Effector CD8-positive, alpha-beta T cell (primary cell): ENCODE measurements around the gene PSMG3.
"Not testable (repeated sequence)": the region's sequence is repeated elsewhere in the genome, so short reads cannot be mapped to it uniquely, and the experiment has no call there.

Experiments used
- DNase-seq: peaks from one replicate; lab custom pipeline; 2025; lab: John Stamatoyannopoulos, UW

Gene PSMG3

DNA sequence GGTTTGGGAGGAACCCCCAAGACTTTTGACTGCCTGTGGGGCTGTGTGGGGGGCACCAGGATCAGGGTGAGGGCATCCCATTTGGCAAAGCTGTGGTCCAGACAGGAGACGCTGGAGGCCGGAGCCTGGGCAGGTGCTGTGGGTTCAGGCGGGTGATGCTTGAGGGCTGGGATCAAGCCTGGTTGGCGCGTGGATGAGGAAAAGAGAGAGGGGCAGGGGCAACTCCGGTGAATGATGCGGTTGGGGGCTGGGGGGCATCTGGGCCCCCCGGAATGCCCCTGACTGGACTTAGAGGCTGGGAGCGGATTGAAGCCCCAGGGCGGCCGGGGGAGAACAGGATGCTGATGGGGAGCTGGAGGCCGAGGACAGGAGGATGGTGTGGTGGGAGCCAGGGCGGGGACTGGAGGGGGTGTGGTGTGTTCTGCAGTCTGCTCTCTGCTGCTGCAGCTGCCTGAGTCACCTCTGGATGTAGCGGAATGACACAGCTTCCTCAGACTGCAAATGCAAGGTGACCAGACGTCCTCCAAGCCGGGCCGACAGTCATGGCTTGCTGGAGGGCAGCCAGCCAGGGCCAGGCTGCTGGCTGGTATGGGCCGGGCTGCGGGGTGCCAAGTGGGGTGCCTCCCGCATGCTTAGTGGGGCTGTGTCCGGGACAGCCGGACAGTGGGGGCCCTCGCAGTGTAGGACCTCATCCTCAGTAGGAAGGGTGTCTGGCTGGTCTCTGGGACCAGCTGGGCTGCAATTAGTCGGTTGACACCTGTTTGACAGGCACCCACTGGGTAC lies 36.1 kb downstream of the PSMG3 start:
- no peak for DNase-seq

DNA sequence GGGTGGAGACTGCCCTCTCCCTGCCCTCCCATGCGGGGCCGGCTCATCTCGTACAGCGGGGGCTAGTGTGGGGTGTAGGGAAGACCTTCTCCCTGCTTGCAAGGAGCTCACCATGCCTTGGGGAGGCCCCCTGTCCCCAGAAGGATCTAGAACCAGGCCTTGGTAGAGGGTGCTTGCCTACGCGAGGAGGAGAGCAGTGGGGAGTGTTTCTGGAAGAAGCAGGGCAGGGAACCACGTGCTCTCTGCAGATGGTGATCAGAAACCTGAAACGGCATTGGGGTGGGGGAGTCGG lies 36.6 kb downstream of the PSMG3 start:
- DNase-seq, result no peak

DNA sequence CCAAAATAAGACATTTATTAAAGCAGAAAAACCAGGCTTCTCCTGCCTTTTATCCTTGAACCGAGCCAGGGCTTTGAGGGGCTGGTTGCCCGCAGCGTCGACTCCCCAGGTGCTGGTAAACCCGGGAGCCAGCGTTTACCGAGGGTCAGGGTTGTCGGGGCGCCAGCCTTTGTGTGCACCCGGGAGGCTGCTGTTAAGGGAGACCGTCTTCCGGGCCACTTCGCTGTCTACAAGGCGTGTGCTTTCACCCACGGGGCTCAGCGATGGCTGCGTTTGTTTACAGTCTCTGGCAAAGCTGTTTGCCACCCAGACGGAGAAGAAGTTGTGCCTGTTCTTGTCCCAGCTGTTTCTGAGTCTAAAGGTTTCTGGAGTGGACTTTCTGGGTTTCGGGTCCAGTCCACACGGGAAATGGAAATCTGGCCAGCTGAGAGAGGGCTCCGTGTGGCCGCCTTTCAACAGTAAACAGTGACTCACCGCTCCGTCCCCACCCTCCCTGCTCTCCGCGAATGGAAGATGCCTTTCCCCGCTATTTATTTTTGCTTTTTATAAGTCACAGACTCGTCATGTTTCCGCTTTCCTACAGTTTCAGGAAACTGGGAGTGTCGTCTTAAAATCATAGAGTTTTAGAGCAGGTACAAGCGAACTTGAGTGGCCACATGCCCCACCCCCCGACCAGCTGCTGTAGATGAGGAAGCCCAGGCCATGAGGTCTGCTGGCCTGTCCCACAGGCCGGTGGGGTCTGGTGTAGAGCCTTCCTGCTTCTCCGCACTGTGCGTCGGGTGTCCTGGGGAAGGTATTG lies 37.2 kb downstream of the PSMG3 start:
- peak; percentile 34 for DNase-seq

- DNase-seq, result no peak
Measured at GRCh38 chr7:1531979-1532455, 37.8 kb downstream of the PSMG3 start.

GRCh38 chr7:1531263-1531978 lies 38.4 kb downstream of the PSMG3 start:
- DNase-seq, result peak; percentile 48

DNA sequence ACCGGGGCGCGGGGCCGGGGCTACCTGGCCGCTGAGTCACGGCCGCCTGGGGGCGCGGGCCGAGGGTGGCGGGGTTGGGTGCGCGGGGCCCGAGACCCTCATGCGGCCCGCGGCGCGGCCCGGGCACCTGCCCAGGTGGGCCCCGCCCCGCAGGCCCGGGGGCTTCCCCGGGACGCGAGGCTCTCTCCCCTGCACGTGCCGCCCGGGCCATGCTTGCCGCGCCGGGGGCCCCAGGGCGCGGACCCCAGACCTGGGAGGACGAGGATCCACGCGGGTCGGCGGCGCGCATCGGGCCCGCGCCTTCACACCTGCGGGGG lies 38.9 kb downstream of the PSMG3 start:
- peak; percentile 48 for DNase-seq

DNA sequence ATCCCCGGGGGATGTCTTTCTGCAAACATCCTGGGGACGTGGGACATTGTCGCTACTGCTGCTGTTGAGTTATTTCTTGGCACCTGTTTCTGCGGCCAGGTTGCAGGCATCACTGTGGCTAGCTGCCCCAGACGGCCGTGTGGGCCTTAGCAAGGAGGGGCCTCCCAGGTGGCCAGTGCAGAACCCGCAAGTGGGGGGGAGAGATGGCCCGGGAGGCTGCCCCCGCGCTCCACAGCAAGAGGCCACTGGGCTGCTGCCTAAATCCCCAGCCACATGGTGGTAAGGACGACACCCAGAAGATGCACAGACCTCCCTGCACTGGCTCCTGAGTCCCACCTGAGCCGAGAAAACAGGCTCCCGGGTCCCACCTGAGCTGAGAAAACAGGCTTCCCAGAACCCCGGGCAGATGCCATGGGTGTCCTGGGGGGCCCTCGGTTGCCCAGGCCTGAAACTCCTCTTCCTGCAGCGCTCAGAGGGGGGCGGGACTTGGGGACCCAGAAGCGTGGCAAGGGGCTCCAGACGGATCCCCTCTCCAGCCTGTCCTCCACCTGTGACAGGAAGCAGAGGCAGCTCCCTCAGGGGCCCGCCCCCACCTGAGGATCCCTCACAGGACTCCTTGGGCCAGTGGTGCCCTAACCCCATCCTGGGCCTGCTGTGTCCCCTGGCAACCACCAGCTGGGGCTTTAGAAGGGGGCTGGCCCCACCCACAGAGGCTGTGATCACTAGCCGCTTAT lies 40.3 kb downstream of the PSMG3 start:
- no peak for DNase-seq

DNA sequence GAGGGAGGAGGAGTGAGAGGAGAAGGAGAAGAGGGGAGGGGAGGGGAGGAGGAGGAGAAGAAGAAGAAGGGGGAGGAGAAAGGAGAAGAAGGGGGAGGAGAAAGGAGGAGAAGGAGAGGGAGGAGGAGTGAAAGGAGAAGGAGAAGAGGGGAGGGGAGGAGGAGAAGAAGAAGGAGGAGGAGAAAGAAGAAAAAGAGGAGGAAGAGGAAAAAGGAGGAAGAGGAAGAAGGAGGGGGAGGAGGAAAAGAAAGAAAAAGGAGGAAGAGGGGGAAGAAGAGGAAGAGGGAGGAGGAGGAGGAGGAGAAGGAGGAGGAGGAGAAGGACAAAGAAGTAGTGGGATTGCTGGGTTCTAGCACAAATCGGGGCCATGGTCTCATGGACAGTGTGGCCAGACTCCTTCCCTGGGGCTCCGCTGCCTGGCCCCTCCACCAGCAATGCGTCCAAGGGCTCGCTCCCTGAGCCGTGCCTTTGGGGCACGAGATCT lies 43.5 kb downstream of the PSMG3 start:
- DNase-seq, result no peak

GRCh38 chr7:1525409-1525808 lies 44.4 kb downstream of the PSMG3 start:
- no peak for DNase-seq

- DNase-seq, result no peak
Measured at GRCh38 chr7:1523844-1524243, 46.0 kb downstream of the PSMG3 start.

DNA sequence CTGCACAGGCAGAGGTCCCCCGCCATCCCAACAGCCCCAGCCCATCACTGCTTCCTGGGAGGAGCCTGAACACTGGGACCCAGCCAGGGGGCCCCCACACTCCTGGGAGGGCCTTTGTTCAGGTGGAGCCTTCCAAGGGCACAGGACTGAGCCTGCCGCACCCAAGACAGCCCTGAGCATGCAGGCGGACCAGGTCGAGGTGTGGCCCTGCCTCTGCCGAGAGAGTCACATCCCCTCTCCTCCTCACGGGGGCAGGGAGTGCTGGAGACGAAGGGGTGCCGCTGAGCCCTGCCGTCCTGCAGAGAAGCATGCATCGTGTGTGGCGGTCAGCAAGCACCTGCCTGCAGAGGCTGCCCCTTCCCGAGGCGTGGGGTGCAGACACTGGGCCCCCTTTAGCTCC lies 46.6 kb downstream of the PSMG3 start:
- no peak for DNase-seq

DNA sequence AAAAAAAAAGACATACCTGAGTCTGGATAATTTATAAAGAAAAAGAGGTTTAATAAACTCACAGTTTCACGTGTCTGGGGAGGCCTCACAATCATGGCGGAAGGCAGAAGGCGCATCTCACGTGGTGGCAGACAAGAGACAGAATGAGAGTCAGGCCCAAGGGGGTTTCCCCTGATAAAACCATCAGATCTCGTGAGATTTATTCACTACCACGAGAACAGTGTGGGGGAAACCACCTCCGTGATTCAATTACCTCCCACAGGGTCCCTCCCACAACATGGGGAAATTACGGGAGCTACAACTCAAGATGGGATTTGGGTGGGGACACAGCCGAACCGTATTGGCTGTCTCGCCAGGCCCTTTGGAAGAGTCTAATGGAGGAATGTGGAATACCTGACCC lies 48.4 kb downstream of the PSMG3 start:
- DNase-seq, result no peak

GRCh38 chr7:1520539-1521234 lies 49.1 kb downstream of the PSMG3 start:
- no peak for DNase-seq

DNA sequence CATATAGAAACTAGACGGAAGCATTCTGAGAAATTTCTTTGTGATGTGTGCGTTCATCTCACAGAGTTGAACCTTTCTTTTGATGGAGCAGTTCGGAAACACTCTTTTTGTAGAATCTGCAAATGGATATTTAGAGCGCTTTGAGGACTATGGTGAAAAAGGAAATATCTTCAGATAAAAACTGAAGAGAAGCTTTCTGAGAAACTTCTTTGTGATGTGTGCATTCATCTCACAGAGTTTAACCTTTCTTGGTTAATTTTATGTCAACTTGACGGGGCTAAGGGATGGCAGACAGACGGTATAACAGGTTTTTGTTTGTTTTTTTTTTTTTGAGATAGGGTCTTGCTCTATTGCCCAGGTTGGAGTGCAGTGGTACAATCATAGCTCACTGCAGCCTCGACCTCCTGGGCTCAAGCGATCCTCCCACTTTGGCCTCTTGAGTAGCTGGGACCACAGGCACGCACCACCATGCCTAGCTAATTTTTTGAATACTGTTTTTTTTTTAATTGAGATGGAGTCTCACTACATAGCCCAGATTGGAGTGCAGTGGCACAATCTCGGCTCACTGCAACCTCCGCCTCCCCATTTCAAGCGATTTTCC lies 50.4 kb downstream of the PSMG3 start:
- DNase-seq, result not testable (repeated sequence)
